Vagina (tissue), 2 donors: ENCODE data around the gene PHF13. TPM values are rescaled to one million over a fixed set of nuclear protein-coding genes. Genes with fewer than 3 reads are reported as not detected.
A peak's percentile ranks its signal among the peaks of the same experiment; 100 is the strongest.
"Not testable (repeated sequence)": the region's sequence is repeated elsewhere in the genome, so short reads cannot be mapped to it uniquely, and the experiment has no call there.

Experiments
- DNase-seq, 2 donors: peaks; one replicate each; pipeline ENCODE4 v3.0.0-alpha.2; 2017; ENCODE audit errors: extremely low spot score in 2 of 2
- H3K27ac ChIP-seq: fragments of 200-600 bp; sonication (generic); one replicate; pipeline ENCODE4 v1.5.1; 2019
- H3K27me3 ChIP-seq: fragments of 200-600 bp; sonication (generic); one replicate; pipeline ENCODE4 v1.5.1; 2019
- H3K36me3 ChIP-seq, 2 donors: fragments of 200-600 bp; sonication (generic); one replicate each; pipeline ENCODE4 v1.5.1; 2017 to 2019
- H3K4me1 ChIP-seq: fragments of 200-600 bp; sonication (generic); one replicate; pipeline ENCODE4 v1.5.1; 2019
- H3K4me3 ChIP-seq, 2 donors: fragments of 200-600 bp; sonication (generic); 1 replicate in 1 of 2; 2 replicates in 1 of 2; pipeline ENCODE4 v1.5.1; 2016 to 2019
- H3K9me3 ChIP-seq: fragments of 200-600 bp; sonication (generic); one replicate; pipeline ENCODE4 v1.5.1; 2019
- POLR2A ChIP-seq, 2 donors: fragments of 450-650 bp; IDR thresholded peaks; one replicate each; pipeline ENCODE4 v1.6.1; 2017; ENCODE audit warnings: antibody characterized with exemption in 2 of 2, mild to moderate bottlenecking in 2 of 2, moderate library complexity in 2 of 2
- POLR2AphosphoS5 ChIP-seq, 2 donors: sonication (generic); formaldehyde crosslinking; IDR thresholded peaks; one replicate each; pipeline ENCODE4 v1.9.0; 2017; ENCODE audit warnings: antibody characterized with exemption in 2 of 2, mild to moderate bottlenecking in 2 of 2, low read depth in 1 of 2; ENCODE audit not compliant: insufficient read depth in 1 of 2
- intact Hi-C: fragments of 100-400 bp; cut with DNase I; formaldehyde crosslinking; loops from one replicate; pipeline ENCODE4 v1.15.1; 2023
- total RNA-seq: library from RNA; depleted of rRNA; stranded (reverse); fragments of >200 nt; gene quantifications from one replicate; pipeline ENCODE4 v1.2.3, GENCODE V29; 2016
- TF ChIP-seq, protein P1 (sequence below), 3 experiments: fragments of 450-650 bp in 2 of 3; fragments of 200-600 bp in 1 of 3; sonication (generic) in 1 of 3; IDR thresholded peaks; one replicate each; pipeline ENCODE4 v1.5.1; 2017 to 2019; ENCODE audit warnings: antibody characterized with exemption in 3 of 3, mild to moderate bottlenecking in 2 of 3, moderate library complexity in 2 of 3

Gene PHF13
- total RNA-seq, 1 donor from 2014 or later, result 21.6 TPM

- intact Hi-C loops, result loop anchor here (5.0 kb wide), 1 partner anchor 34 kb away; the partner anchor contains the start of gene KLHL21
- Histone ChIP-seq H3K9me3 (no peaks in the 10 kb centered on the region), H3K27ac (no peak overlapping the region), H3K36me3 (peaks cover 0 to 83% of the 10 kb centered on the region in 2 donors), H3K27me3 (no peaks in the 10 kb centered on the region), H3K4me3 (no peak overlapping the region), H3K4me1 (peaks cover 11% of the 10 kb centered on the region)
- TF ChIP-seq, protein P1, sequence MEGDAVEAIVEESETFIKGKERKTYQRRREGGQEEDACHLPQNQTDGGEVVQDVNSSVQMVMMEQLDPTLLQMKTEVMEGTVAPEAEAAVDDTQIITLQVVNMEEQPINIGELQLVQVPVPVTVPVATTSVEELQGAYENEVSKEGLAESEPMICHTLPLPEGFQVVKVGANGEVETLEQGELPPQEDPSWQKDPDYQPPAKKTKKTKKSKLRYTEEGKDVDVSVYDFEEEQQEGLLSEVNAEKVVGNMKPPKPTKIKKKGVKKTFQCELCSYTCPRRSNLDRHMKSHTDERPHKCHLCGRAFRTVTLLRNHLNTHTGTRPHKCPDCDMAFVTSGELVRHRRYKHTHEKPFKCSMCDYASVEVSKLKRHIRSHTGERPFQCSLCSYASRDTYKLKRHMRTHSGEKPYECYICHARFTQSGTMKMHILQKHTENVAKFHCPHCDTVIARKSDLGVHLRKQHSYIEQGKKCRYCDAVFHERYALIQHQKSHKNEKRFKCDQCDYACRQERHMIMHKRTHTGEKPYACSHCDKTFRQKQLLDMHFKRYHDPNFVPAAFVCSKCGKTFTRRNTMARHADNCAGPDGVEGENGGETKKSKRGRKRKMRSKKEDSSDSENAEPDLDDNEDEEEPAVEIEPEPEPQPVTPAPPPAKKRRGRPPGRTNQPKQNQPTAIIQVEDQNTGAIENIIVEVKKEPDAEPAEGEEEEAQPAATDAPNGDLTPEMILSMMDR (IDR thresholded peaks at IDR 0.05), result no peak
- TF ChIP-seq POLR2AphosphoS5 (IDR thresholded peaks at IDR 0.05; ENCODE audit: insufficient read depth in 1 of 2, low read depth in 1 of 2), result no peak
- TF ChIP-seq POLR2A (IDR thresholded peaks at IDR 0.05), result no peak
- no peak for DNase-seq
Measured at GRCh38 chr1:6635910-6636760, 22.6 kb downstream of the PHF13 start.

DNA sequence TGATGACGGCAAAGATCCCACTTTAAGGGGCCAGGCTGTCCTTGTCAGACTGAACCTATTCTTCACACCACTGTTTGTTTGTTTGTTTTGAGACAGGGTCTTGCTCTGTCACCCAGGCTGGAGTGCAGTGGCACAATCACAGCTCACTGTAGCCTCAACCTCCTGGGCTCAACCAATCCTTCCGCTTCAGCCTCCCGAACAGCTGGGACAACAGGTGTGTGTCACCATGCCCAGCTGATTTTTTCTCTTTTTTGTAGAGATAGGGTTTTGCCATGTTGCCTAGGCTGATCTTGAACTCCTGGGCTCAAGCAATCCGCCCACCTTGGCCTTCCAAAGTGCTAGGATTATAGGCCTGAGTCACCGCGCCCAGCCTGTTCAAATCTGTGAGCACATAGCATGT lies 23.2 kb downstream of the PHF13 start:
- not testable (repeated sequence) for H3K27me3 ChIP-seq, H3K27ac ChIP-seq, DNase-seq, H3K9me3 ChIP-seq, H3K4me3 ChIP-seq
- Histone ChIP-seq H3K36me3 (peaks cover 0 to 76% of the 10 kb centered on the region in 2 donors), H3K4me1 (peaks cover 11% of the 10 kb centered on the region)
- intact Hi-C loops, result loop anchor here (5.0 kb wide), 1 partner anchor 34 kb away; the partner anchor contains the start of gene KLHL21

- TF ChIP-seq POLR2A (IDR thresholded peaks at IDR 0.05) (no peak), POLR2AphosphoS5 (IDR thresholded peaks at IDR 0.05; ENCODE audit: insufficient read depth in 1 of 2, low read depth in 1 of 2) (no peak)
- TF ChIP-seq, protein P1 (IDR thresholded peaks at IDR 0.05), result no peak
- H3K4me1 ChIP-seq, result peaks cover 11% of the 10 kb centered on the region
- intact Hi-C loops, result loop anchor here (5.0 kb wide), 1 partner anchor 35 kb away; the partner anchor contains the start of gene KLHL21
- H3K27ac ChIP-seq, result peak overlapping the region; percentile 20
- no peaks in the 10 kb centered on the region for H3K9me3 ChIP-seq
- H3K4me3 ChIP-seq, result no peak overlapping the region
- H3K36me3 ChIP-seq, result peaks cover 0 to 66% of the 10 kb centered on the region in 2 donors
- no peaks in the 10 kb centered on the region for H3K27me3 ChIP-seq
- no peak for DNase-seq
Measured at GRCh38 chr1:6637770-6638169, 24.2 kb downstream of the PHF13 start.

DNA sequence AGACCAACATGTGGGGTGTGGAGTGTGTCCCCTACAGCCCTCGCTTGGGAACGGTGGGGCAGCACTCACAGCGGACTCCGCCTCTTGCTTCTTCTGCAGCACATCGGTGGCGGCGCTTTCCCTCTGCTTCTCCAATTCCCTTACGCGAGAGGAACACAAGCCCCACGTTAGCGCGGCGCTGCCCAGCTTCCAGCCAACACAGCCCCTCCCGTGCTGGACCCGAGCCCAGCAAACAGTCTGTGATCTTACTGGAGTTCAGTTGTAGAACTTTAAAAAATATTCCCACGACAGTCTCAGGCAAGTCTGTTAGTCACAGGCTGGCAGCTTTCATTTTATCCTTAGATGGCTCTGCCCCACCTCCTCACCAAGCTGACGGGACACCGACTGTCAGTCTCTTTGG lies 24.7 kb downstream of the PHF13 start:
- DNase-seq, result no peak
- no peak overlapping the region for H3K4me3 ChIP-seq
- H3K36me3 ChIP-seq, result peaks cover 0 to 62% of the 10 kb centered on the region in 2 donors
- no peaks in the 10 kb centered on the region for H3K9me3 ChIP-seq
- H3K27ac ChIP-seq, result peak overlapping the region; percentile 20
- H3K4me1 ChIP-seq, result peaks cover 11% of the 10 kb centered on the region
- TF ChIP-seq POLR2AphosphoS5 (IDR thresholded peaks at IDR 0.05; ENCODE audit: insufficient read depth in 1 of 2, low read depth in 1 of 2), result peak; percentile 51 to 55
- TF ChIP-seq, protein P1 (IDR thresholded peaks at IDR 0.05), result no peak
- no peaks in the 10 kb centered on the region for H3K27me3 ChIP-seq
- intact Hi-C loops, result loop anchor here (5.0 kb wide), 1 partner anchor 36 kb away; the partner anchor contains the start of gene KLHL21

DNA sequence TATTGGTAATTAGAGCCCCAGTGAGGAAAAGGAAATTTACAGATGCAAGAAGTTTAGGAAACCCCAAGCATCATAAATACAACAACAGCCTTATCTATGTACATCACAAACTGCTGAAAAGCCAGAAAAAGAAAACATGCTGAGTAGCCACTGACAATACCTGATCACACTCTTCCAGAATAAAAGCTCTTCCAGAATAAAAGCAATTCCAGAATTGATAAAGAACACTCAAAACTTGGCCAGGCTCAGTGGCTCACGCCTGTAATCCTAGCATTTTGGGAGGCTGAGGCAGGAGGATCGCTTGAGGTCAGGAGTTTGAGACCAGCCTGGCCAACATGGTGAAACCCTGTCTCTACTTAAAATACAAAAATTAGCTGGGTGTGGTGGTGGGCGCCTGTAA lies 27.3 kb downstream of the PHF13 start:
- not testable (repeated sequence) for H3K27ac ChIP-seq, H3K27me3 ChIP-seq, H3K9me3 ChIP-seq, DNase-seq, H3K4me3 ChIP-seq
- Histone ChIP-seq H3K4me1 (peaks cover 11% of the 10 kb centered on the region), H3K36me3 (peaks cover 0 to 58% of the 10 kb centered on the region in 2 donors)
- intact Hi-C loops, result loop anchor here (10.0 kb wide), 1 partner anchor 156 kb away; no protein-coding TSS in a partner anchor

- TF ChIP-seq POLR2A (IDR thresholded peaks at IDR 0.05), result no peak
- TF ChIP-seq, protein P1 (IDR thresholded peaks at IDR 0.05), result no peak
- no peak for TF ChIP-seq POLR2AphosphoS5 (IDR thresholded peaks at IDR 0.05; ENCODE audit: insufficient read depth in 1 of 2, low read depth in 1 of 2)
- Histone ChIP-seq H3K27me3 (no peaks in the 10 kb centered on the region), H3K9me3 (no peaks in the 10 kb centered on the region), H3K27ac (no peak overlapping the region), H3K36me3 (peaks cover 0 to 27% of the 10 kb centered on the region in 2 donors), H3K4me1 (no peaks in the 10 kb centered on the region), H3K4me3 (no peak overlapping the region)
- intact Hi-C loops, result loop anchor here (5.0 to 10.0 kb wide), 2 partner anchors 88 to 160 kb away; partner anchors contain the start of gene TAS1R1
- no peak for DNase-seq
Measured at GRCh38 chr1:6645018-6645417, 31.5 kb downstream of the PHF13 start.
